ENCODE data around the gene ARL4D. TPM values are rescaled to one million over a fixed set of nuclear protein-coding genes. Genes with fewer than 3 reads are reported as not detected.

The ARL4D gene
- total RNA-seq, 1 experiment from 2014 or later: 11.5 TPM

DNA sequence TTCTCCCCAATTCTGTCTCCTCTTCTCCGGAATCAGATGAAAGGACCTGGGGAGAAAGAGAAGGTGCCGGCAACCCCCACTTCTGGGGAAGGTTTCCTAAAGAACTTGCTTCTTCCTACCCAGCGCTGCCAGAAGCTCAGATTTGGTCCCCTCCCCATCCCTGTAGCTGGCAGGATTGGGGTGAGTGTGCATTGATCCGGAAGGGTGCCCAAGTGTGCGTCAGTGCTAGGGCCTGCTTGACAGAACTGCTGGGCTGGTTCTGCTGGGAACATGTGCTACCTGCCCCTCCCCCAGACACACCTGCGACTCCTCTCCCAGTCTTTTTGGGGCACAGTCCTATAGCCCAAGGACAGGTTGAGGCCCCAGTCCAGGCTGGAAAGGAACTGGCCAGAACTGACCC is 3.3 kb downstream of the ARL4D start:
- POLR2A ChIA-PET: interaction anchor here (3.1 kb wide), 1 partner anchor 34 kb away, joined by 9 read pairs; no protein-coding TSS in a partner anchor
- Histone ChIP-seq H3K9me3 (ENCODE audit: control insufficient read depth in 1 of 2, insufficient read depth in 1 of 2, low read depth in 1 of 2, low read length in 2 of 2) (no peaks in the 10 kb centered on the region), H3K27ac (ENCODE audit: low read depth, low read length) (no peak overlapping the region), H3K4me3 (replicated peaks in 1 of 2; ENCODE audit: low read depth in 1 of 2, low read length in 2 of 2) (no peak overlapping the region), H3K4me1 (ENCODE audit: control insufficient read depth in 1 of 2, insufficient read depth in 2 of 2, low read length in 2 of 2) (peaks cover 3 to 40% of the 10 kb centered on the region in 2 experiments; a peak in 3 of 4 replicates), H3K9ac (ENCODE audit: low read length) (peak overlapping the region; percentile 46; the same call in 1 of the 2 replicates), H3K9me2 (ENCODE audit: insufficient read depth) (no peaks in the 10 kb centered on the region), H3K36me3 (ENCODE audit: control insufficient read depth in 1 of 2, insufficient read depth in 2 of 2, low read length in 2 of 2) (no peaks in the 10 kb centered on the region), H2AFZ (ENCODE audit: low read depth, low read length, poor library complexity, severe bottlenecking) (no peak overlapping the region), H4K20me1 (ENCODE audit: insufficient read depth) (no peaks in the 10 kb centered on the region), H3K4me2 (ENCODE audit: low read length) (peak overlapping the region; percentile 50), H3K27me3 (ENCODE audit: insufficient read depth, low read length) (no peaks in the 10 kb centered on the region), H3K79me2 (ENCODE audit: insufficient read depth, low read length) (peaks cover 17% of the 10 kb centered on the region)
- TF ChIP-seq, protein P1, sequence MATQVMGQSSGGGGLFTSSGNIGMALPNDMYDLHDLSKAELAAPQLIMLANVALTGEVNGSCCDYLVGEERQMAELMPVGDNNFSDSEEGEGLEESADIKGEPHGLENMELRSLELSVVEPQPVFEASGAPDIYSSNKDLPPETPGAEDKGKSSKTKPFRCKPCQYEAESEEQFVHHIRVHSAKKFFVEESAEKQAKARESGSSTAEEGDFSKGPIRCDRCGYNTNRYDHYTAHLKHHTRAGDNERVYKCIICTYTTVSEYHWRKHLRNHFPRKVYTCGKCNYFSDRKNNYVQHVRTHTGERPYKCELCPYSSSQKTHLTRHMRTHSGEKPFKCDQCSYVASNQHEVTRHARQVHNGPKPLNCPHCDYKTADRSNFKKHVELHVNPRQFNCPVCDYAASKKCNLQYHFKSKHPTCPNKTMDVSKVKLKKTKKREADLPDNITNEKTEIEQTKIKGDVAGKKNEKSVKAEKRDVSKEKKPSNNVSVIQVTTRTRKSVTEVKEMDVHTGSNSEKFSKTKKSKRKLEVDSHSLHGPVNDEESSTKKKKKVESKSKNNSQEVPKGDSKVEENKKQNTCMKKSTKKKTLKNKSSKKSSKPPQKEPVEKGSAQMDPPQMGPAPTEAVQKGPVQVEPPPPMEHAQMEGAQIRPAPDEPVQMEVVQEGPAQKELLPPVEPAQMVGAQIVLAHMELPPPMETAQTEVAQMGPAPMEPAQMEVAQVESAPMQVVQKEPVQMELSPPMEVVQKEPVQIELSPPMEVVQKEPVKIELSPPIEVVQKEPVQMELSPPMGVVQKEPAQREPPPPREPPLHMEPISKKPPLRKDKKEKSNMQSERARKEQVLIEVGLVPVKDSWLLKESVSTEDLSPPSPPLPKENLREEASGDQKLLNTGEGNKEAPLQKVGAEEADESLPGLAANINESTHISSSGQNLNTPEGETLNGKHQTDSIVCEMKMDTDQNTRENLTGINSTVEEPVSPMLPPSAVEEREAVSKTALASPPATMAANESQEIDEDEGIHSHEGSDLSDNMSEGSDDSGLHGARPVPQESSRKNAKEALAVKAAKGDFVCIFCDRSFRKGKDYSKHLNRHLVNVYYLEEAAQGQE (IDR thresholded peaks at IDR 0.05; ENCODE audit: low read depth): no peak
- TF ChIP-seq ZBTB33 (IDR thresholded peaks at IDR 0.05; ENCODE audit: extremely low read depth, insufficient replicate concordance, low read length): no peak
- no peak for TF ChIP-seq EZH2phosphoT487 (IDR thresholded peaks at IDR 0.05; ENCODE audit: borderline replicate concordance)
- TF ChIP-seq ELF1 (IDR thresholded peaks at IDR 0.05; ENCODE audit: borderline replicate concordance, low read depth): no peak
- TF ChIP-seq ZFX (IDR thresholded peaks at IDR 0.05): no peak
- no peak for TF ChIP-seq RAD21 (IDR thresholded peaks at IDR 0.05; ENCODE audit: low read depth)
- TF ChIP-seq YY1 (IDR thresholded peaks at IDR 0.05; ENCODE audit: extremely low read depth, insufficient replicate concordance, low read depth, low read length): no peak
- TF ChIP-seq ZNF274 (IDR thresholded peaks at IDR 0.05; ENCODE audit: low read depth, low read length): no peak
- no peak for TF ChIP-seq EZH2 (IDR thresholded peaks at IDR 0.05)
- TF ChIP-seq POLR2AphosphoS5 (IDR thresholded peaks at IDR 0.05; ENCODE audit: low read depth, low read length): no peak
- no peak for TF ChIP-seq FOSL1 (IDR thresholded peaks at IDR 0.05; ENCODE audit: low read depth)
- no peak for TF ChIP-seq SIN3A (IDR thresholded peaks at IDR 0.05; ENCODE audit: low read depth)
- TF ChIP-seq POLR2A (IDR thresholded peaks at IDR 0.05; ENCODE audit: borderline replicate concordance, extremely low read depth, insufficient read depth, insufficient read length): no peak
- no peak for TF ChIP-seq SRF (IDR thresholded peaks at IDR 0.05; ENCODE audit: low read depth)
- TF ChIP-seq EGR1 (IDR thresholded peaks at IDR 0.05; ENCODE audit: low read depth): no peak
- BruUV-seq (replicated peaks): no TSS peak
- intact Hi-C loops (cut with micrococcal nuclease): no loop called here
- ATAC-seq: no peak
- CTCF ChIA-PET: interaction anchor here (1.8 kb wide), 1 partner anchor 81 kb away, joined by 7 read pairs; the partner anchor contains the start of gene DHX8
- no peak for DNase-seq (ENCODE audit: low read depth, low spot score)
- RAD21 ChIA-PET (ENCODE audit: low non-redundant PET in 1 of 2, low total read pairs in 2 of 2, uncharacterized antibody in 2 of 2, unreplicated experiment in 2 of 2): no interaction called here

Measured in HCT116 (cell line).